Measurements from ENCODE around the gene KREMEN2. TPM values are rescaled to one million over a fixed set of nuclear protein-coding genes. Genes with fewer than 3 reads are reported as not detected.

KREMEN2 gene
- total and polyA plus RNA-seq, 2 donors (not counting 3 experiments of a cell fraction or from before 2014, with no cell fraction given) = not detected

DNA sequence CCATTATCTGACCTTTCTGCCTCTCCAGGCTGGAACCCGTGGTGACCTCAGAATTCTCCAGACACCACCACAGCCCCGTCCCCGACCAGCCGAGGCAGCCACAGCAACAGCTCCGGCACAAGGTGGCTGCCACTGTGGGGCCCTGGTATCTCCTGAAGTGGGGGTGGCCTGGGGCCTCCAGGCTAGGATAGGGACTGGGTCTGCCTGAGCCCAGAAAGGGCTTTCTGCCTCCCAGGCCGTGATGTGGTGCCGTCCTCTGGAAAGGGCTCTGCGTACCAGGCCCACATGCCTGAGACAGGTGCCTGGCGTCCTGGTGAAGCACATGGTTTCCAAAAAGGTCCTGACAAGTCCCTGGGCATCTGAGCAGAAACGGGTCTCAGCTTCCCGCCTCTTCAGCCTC is 35.3 kb upstream of the KREMEN2 start:
- peaks cover 2 to 15% of the 10 kb centered on the region in 2 experiments for H3K36me3 ChIP-seq (ENCODE audit: control insufficient read depth in 2 of 2, extremely low read depth in 1 of 2, insufficient read depth in 2 of 2, low read length in 2 of 2)

DNA sequence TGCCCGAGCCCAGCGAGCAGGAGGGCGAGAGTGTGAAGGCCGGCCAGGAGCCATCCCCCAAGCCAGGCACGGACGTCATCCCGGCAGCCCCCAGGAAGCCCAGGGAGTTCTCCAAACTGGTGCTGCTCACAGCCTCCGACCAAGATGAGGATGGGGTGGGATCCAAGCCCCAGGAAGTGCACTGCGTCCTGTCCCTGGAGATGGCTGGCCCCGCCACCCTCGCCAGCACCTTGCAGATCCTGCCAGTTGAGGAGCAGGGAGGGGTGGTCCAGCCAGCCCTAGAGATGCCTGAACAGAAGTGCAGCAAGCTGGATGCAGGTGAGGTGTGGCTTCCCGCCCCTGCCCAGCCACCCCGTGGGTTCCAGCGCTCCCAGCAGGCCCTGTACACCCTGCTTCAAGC is 34.4 kb upstream of the KREMEN2 start:
- H3K4me3 ChIP-seq (replicated peaks in 1 of 3; ENCODE audit: insufficient read depth in 1 of 3, low read depth in 1 of 3, low read length in 3 of 3) = no peak overlapping the region
- intact Hi-C loops (cut with micrococcal nuclease) = no loop called here
- no TSS peak for BruUV-seq (replicated peaks)
- no peak overlapping the region for H3K4me2 ChIP-seq (ENCODE audit: insufficient read depth, low read length)
- no peaks in the 10 kb centered on the region for H3K79me2 ChIP-seq (ENCODE audit: control insufficient read depth, insufficient read depth, low read length)
- peaks cover 2 to 18% of the 10 kb centered on the region in 2 experiments for H3K36me3 ChIP-seq (ENCODE audit: control insufficient read depth in 2 of 2, extremely low read depth in 1 of 2, insufficient read depth in 2 of 2, low read length in 2 of 2)
- ChIA-PET POLR2A (no interaction called here), CTCF (no interaction called here)
- H3K9ac ChIP-seq (replicated peaks; ENCODE audit: extremely low read depth, insufficient read depth, low read length) = no peak overlapping the region
- FAIRE-seq (no peak), DNase-seq (ENCODE audit: low read depth, low spot score) (no peak)
- TF ChIP-seq POLR2AphosphoS5 (IDR thresholded peaks at IDR 0.05; ENCODE audit: insufficient read depth, low read depth, low read length) (no peak), FOS (IDR thresholded peaks at IDR 0.05; ENCODE audit: borderline replicate concordance, insufficient read depth, low read length) (no peak), GATA2 (IDR thresholded peaks at IDR 0.05; ENCODE audit: insufficient read depth, insufficient read length, low read depth, low read length) (no peak)
- TF ChIP-seq, protein P1, sequence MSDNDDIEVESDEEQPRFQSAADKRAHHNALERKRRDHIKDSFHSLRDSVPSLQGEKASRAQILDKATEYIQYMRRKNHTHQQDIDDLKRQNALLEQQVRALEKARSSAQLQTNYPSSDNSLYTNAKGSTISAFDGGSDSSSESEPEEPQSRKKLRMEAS (IDR thresholded peaks at IDR 0.05; ENCODE audit: insufficient read depth, insufficient read length) = no peak
- H3K9me1 ChIP-seq (replicated peaks; ENCODE audit: control insufficient read depth, extremely low read depth, insufficient read depth, low read length) = no peaks in the 10 kb centered on the region
- dilution Hi-C loops (cut with MboI; ENCODE audit: extremely low pct_ligation_motif_present, low sequenced_read_pairs) = no loop called here
- no peaks in the 10 kb centered on the region for H3K27me3 ChIP-seq (ENCODE audit: control insufficient read depth in 2 of 2, insufficient read depth in 2 of 2, low read length in 2 of 2)
- no peak overlapping the region for H2AFZ ChIP-seq (ENCODE audit: low read depth, low read length)
- no peaks in the 10 kb centered on the region for H3K9me3 ChIP-seq (replicated peaks; ENCODE audit: control insufficient read depth, insufficient read depth, low read length)
- H4K20me1 ChIP-seq (replicated peaks; ENCODE audit: control insufficient read depth, extremely low read depth, insufficient read depth, low read length) = no peaks in the 10 kb centered on the region
- H3K4me1 ChIP-seq (ENCODE audit: control insufficient read depth, extremely low read depth, insufficient read depth, low read length) = peaks cover 2% of the 10 kb centered on the region
- no peak overlapping the region for H3K27ac ChIP-seq (ENCODE audit: insufficient read depth, low read depth, low read length)

More for the DNA sequence above, 35.3 kb upstream of the KREMEN2 start:
- no TSS peak for BruUV-seq (replicated peaks)
- DNase-seq (ENCODE audit: low read depth, low spot score) (no peak), FAIRE-seq (no peak)
- Histone ChIP-seq H3K79me2 (ENCODE audit: control insufficient read depth, insufficient read depth, low read length) (no peaks in the 10 kb centered on the region), H3K9me3 (replicated peaks; ENCODE audit: control insufficient read depth, insufficient read depth, low read length) (no peaks in the 10 kb centered on the region), H3K9ac (replicated peaks; ENCODE audit: extremely low read depth, insufficient read depth, low read length) (no peak overlapping the region), H3K27ac (ENCODE audit: insufficient read depth, low read depth, low read length) (no peak overlapping the region), H3K4me2 (ENCODE audit: insufficient read depth, low read length) (no peak overlapping the region), H3K4me3 (replicated peaks in 1 of 3; ENCODE audit: insufficient read depth in 1 of 3, low read depth in 1 of 3, low read length in 3 of 3) (no peak overlapping the region), H4K20me1 (replicated peaks; ENCODE audit: control insufficient read depth, extremely low read depth, insufficient read depth, low read length) (no peaks in the 10 kb centered on the region), H3K9me1 (replicated peaks; ENCODE audit: control insufficient read depth, extremely low read depth, insufficient read depth, low read length) (no peaks in the 10 kb centered on the region), H2AFZ (ENCODE audit: low read depth, low read length) (no peak overlapping the region), H3K27me3 (ENCODE audit: control insufficient read depth in 2 of 2, insufficient read depth in 2 of 2, low read length in 2 of 2) (no peaks in the 10 kb centered on the region), H3K4me1 (ENCODE audit: control insufficient read depth, extremely low read depth, insufficient read depth, low read length) (peaks cover 2% of the 10 kb centered on the region)
- ChIA-PET CTCF (no interaction called here), POLR2A (no interaction called here)
- TF ChIP-seq, protein P2, sequence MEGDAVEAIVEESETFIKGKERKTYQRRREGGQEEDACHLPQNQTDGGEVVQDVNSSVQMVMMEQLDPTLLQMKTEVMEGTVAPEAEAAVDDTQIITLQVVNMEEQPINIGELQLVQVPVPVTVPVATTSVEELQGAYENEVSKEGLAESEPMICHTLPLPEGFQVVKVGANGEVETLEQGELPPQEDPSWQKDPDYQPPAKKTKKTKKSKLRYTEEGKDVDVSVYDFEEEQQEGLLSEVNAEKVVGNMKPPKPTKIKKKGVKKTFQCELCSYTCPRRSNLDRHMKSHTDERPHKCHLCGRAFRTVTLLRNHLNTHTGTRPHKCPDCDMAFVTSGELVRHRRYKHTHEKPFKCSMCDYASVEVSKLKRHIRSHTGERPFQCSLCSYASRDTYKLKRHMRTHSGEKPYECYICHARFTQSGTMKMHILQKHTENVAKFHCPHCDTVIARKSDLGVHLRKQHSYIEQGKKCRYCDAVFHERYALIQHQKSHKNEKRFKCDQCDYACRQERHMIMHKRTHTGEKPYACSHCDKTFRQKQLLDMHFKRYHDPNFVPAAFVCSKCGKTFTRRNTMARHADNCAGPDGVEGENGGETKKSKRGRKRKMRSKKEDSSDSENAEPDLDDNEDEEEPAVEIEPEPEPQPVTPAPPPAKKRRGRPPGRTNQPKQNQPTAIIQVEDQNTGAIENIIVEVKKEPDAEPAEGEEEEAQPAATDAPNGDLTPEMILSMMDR (IDR thresholded peaks at IDR 0.05; ENCODE audit: extremely low read depth in 1 of 2, insufficient read depth in 1 of 2, low read depth in 1 of 2, low read length in 2 of 2) = no peak
- no peak for TF ChIP-seq JUN (IDR thresholded peaks at IDR 0.05; ENCODE audit: borderline replicate concordance, insufficient read depth, insufficient read length, low read depth)
- no peak for TF ChIP-seq POLR2AphosphoS5 (IDR thresholded peaks at IDR 0.05; ENCODE audit: insufficient read depth, low read depth, low read length)
- no peak for TF ChIP-seq POLR2A (IDR thresholded peaks at IDR 0.05; ENCODE audit: low read depth, low read length)
- no peak for TF ChIP-seq MYC (IDR thresholded peaks at IDR 0.05; ENCODE audit: low read depth, low read length)
- intact Hi-C loops (cut with micrococcal nuclease) (no loop called here), dilution Hi-C loops (cut with MboI; ENCODE audit: extremely low pct_ligation_motif_present, low sequenced_read_pairs) (no loop called here)

All from endothelial cell of umbilical vein (primary cell).